ENCODE measurements around the gene TSHR.
A peak's percentile ranks its signal among the peaks of the same experiment; 100 is the strongest.

TSHR gene

DNA sequence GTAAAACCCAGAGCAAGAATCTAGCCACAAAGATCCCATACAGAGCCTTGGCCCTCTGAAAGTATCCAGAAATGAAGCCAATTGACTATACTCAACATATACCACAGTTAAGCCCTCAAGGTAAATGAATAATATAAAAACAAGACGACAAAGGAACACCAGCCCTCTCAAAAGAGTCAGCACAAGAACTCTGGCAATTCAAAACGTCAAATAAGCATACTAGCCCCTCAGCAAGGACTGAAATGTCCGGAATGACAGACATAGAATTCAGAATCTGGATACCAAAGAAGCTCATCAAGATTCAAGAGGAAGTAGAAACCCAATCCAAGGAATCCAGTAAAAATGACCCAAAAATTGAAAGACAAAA, 215.4 kb downstream of the TSHR start:
- no peak for DNase-seq (ENCODE audit: low read depth)
- H3K4me3 ChIP-seq (ENCODE audit: low read depth, low read length), result peak overlapping the region; percentile 56; the same call in 1 of the 2 replicates
- TF ChIP-seq, protein P1, sequence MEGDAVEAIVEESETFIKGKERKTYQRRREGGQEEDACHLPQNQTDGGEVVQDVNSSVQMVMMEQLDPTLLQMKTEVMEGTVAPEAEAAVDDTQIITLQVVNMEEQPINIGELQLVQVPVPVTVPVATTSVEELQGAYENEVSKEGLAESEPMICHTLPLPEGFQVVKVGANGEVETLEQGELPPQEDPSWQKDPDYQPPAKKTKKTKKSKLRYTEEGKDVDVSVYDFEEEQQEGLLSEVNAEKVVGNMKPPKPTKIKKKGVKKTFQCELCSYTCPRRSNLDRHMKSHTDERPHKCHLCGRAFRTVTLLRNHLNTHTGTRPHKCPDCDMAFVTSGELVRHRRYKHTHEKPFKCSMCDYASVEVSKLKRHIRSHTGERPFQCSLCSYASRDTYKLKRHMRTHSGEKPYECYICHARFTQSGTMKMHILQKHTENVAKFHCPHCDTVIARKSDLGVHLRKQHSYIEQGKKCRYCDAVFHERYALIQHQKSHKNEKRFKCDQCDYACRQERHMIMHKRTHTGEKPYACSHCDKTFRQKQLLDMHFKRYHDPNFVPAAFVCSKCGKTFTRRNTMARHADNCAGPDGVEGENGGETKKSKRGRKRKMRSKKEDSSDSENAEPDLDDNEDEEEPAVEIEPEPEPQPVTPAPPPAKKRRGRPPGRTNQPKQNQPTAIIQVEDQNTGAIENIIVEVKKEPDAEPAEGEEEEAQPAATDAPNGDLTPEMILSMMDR (IDR thresholded peaks at IDR 0.05; ENCODE audit: insufficient read depth, low read depth, low read length, missing control alignments), result no peak

DNA sequence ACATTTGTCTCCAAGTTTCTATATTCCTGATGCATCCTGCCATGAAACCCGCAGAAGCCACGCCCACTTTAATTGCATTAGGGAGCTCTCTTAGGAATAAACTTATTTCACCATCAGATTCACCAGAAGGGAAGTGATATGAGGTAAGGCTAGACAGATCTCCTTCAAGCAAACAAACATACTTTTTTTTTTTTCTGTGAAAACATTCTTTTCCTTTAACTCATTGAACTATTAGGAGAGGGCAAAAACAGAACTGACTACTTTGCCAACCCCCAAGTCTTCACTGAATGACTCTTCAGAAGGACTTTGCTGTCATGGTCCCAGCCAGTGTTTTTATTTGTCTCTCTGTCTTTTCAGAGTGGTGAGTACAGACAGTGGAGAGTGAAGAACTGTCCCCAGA, 216.9 kb downstream of the TSHR start:
- peak; percentile 42 for DNase-seq (ENCODE audit: low read depth)
- TF ChIP-seq, protein P1 (IDR thresholded peaks at IDR 0.05; ENCODE audit: insufficient read depth, low read depth, low read length, missing control alignments), result no peak

DNA sequence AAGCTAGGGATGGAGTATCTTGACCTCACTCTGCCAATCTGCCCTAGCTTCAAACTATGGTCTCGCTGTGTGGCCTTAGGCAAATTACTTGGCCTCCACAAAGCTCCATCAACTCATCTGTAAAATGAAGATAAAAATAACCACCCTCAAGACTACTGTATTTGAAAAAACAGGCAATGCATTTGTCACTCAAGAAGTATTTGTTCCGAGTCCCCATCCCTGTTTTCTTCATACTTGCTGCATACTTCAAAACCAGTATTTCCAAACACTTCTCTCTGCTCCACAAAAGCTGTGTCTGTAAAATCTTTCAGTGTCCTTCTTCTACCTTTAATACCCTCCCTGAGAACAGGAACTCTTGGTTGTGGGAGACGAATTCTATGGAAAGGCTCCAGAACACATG, 217.5 kb downstream of the TSHR start:
- peak; percentile 27 for DNase-seq (ENCODE audit: low read depth)
- H3K4me3 ChIP-seq (ENCODE audit: low read depth, low read length), result no peak overlapping the region
- TF ChIP-seq, protein P1 (IDR thresholded peaks at IDR 0.05; ENCODE audit: insufficient read depth, low read depth, low read length, missing control alignments), result no peak

More for the DNA sequence above, 216.9 kb downstream of the TSHR start:
- H3K4me3 ChIP-seq (ENCODE audit: low read depth, low read length), result no peak overlapping the region

DNA sequence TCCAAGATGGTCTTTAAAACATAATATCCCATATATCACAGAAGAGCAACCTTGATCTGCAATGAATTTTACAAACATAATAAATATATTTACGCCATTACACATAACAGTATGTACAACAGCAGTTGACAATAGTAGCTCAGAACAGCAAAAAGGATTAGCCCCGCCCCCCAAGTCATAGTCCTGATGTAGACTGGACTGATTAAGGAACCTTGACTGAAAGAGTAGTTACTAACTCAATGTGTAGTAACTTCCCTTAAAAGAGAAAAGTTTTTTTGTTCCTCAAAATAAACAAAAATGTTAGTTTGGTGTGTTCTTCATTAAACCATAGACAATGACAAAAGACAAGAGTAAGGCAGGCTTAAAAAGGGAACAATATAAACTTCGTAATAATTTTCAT, 220.8 kb downstream of the TSHR start:
- no peak for DNase-seq (ENCODE audit: low read depth)
- no peak overlapping the region for H3K4me3 ChIP-seq (ENCODE audit: low read depth, low read length)
- TF ChIP-seq, protein P1 (IDR thresholded peaks at IDR 0.05; ENCODE audit: insufficient read depth, low read depth, low read length, missing control alignments), result no peak

DNA sequence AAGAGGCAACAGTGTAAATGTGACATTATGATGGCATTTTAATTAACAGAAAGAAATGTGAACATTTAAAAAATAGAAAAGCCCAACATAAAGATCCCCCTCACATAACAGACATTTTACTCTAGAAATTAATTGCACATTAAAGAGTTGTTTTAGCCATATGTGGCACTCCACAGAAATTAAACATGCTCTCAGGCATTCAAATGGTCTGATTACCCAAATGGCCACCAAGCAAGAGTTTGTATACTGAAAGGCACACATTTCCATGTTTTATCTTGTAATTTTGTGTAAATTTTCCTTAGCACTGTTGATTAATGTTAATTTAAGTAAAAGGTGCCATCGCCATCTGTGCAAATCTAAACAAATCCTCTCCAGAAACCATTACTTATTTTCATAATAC, 221.8 kb downstream of the TSHR start:
- DNase-seq (ENCODE audit: low read depth), result no peak
- H3K4me3 ChIP-seq (ENCODE audit: low read depth, low read length), result peak overlapping the region; percentile 45
- TF ChIP-seq, protein P1 (IDR thresholded peaks at IDR 0.05; ENCODE audit: insufficient read depth, low read depth, low read length, missing control alignments), result no peak

DNA sequence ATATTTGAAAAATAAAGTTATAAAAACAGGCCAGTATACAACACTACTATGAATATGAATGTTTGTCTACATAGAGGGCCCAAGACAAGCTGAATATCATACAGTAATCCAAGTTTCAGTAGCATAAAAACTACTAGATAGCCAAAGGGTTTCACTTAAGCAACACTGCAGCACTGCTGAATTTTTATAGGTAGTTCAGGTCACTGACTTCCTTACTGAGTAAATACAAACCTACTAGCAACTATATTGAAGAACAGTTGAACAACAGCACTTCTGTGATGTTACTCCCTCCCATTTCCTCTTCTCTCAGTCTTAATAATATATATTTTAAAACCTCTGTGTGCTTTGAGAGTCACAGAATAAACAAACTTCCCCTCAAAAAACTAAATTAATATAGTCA, 222.6 kb downstream of the TSHR start:
- TF ChIP-seq, protein P1 (IDR thresholded peaks at IDR 0.05; ENCODE audit: insufficient read depth, low read depth, low read length, missing control alignments), result no peak
- peak; percentile 37 for DNase-seq (ENCODE audit: low read depth)
- H3K4me3 ChIP-seq (ENCODE audit: low read depth, low read length), result peak overlapping the region; percentile 45

DNA sequence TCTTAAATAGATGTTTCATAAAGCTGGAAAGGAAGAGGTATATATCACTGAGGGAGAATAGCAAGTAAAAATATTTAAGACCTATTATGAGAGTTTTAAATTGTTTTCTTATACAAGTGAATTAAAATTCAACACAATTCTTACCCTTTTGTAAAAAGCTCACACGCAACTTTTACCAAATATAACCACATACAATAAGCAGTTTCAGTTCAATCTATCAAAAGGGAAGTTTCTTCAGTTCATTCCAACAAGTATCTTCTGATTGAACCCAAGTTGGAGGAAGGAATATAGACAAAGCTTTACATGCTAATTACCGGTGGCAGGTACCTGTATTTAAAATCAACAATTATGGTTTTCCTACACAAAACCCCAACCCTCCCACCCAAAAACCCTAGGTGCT, 224.2 kb downstream of the TSHR start:
- DNase-seq (ENCODE audit: low read depth), result no peak
- H3K4me3 ChIP-seq (ENCODE audit: low read depth, low read length), result no peak overlapping the region
- TF ChIP-seq, protein P1 (IDR thresholded peaks at IDR 0.05; ENCODE audit: insufficient read depth, low read depth, low read length, missing control alignments), result no peak
